A549 (cell line): ENCODE data around the gene C2orf42. TPM values are rescaled to one million over a fixed set of nuclear protein-coding genes. Genes with fewer than 3 reads are reported as not detected.

Experiments
- CBX2 ChIP-seq: fragments of 200-600 bp; sonication (generic); IDR thresholded peaks from 2 replicates; pipeline ENCODE4 v1.6.1; 2016; ENCODE audit warnings: low read depth, mild to moderate bottlenecking, borderline replicate concordance
- CEBPB ChIP-seq, 2 experiments: fragments of >200 bp in 1 of 2; sonication (Bioruptor Twin) in 1 of 2; formaldehyde crosslinking in 1 of 2; IDR thresholded peaks; 2 replicates each; pipeline ENCODE4 v1.6.1; 2012 to 2016
- CHD4 ChIP-seq: fragments of 200-600 bp; sonication (generic); IDR thresholded peaks from 2 replicates; pipeline ENCODE4 v1.6.1; 2016; ENCODE audit warnings: antibody characterized with exemption, mild to moderate bottlenecking, borderline replicate concordance
- EHF ChIP-seq: fragments of 250-450 bp; sonication (Bioruptor Pico); IDR thresholded peaks from 2 replicates; pipeline ENCODE4 v1.5.0; 2020; ENCODE audit warnings: mild to moderate bottlenecking
- EHMT2 ChIP-seq: fragments of 200-600 bp; sonication (generic); IDR thresholded peaks from 2 replicates; pipeline ENCODE4 v1.6.1; 2016; ENCODE audit warnings: antibody characterized with exemption, low read depth, mild to moderate bottlenecking, moderate library complexity
- EP300 ChIP-seq, 2 experiments: fragments of >200 bp; sonication (Bioruptor Twin); formaldehyde crosslinking; IDR thresholded peaks; 2 replicates in 1 of 2; 3 replicates in 1 of 2; pipeline ENCODE4 v1.6.1; 2016 to 2017
- FOSL2 ChIP-seq, 2 experiments: fragments of 450-650 bp in 1 of 2; fragments of >200 bp in 1 of 2; sonication (Bioruptor Twin) in 1 of 2; formaldehyde crosslinking; IDR thresholded peaks; 2 replicates each; pipeline versions ENCODE4 v1.5.0 to v1.6.1; 2016 to 2020; ENCODE audit warnings: mild to moderate bottlenecking in 1 of 2, moderate library complexity in 1 of 2
- FOXS1 ChIP-seq: fragments of 250-450 bp; sonication (Bioruptor Pico); IDR thresholded peaks from 2 replicates; pipeline ENCODE4 v1.5.0; 2020; ENCODE audit warnings: mild to moderate bottlenecking, moderate library complexity
- GATA3 ChIP-seq: IDR thresholded peaks from 2 replicates; pipeline ENCODE4 v1.6.1; 2012; ENCODE audit warnings: borderline replicate concordance
- HEYL ChIP-seq: fragments of 250-450 bp; sonication (Bioruptor Pico); IDR thresholded peaks from 2 replicates; pipeline ENCODE4 v1.8.0; 2021; ENCODE audit warnings: mild to moderate bottlenecking, moderate library complexity
- HOXB13 ChIP-seq: fragments of 250-450 bp; sonication (Bioruptor Pico); IDR thresholded peaks from 2 replicates; pipeline ENCODE4 v1.5.0; 2020; ENCODE audit warnings: low read depth, mild to moderate bottlenecking, moderate library complexity
- HOXB5 ChIP-seq: fragments of 250-450 bp; sonication (Bioruptor Pico); IDR thresholded peaks from 2 replicates; pipeline ENCODE4 v1.5.0; 2020; ENCODE audit warnings: mild to moderate bottlenecking, moderate library complexity
- JUN ChIP-seq, 2 experiments: fragments of >200 bp; sonication (Bioruptor Twin); formaldehyde crosslinking; IDR thresholded peaks; 2 replicates in 1 of 2; 3 replicates in 1 of 2; pipeline ENCODE4 v1.6.1; 2016 to 2017
- JUNB ChIP-seq: fragments of >200 bp; sonication (Bioruptor Twin); formaldehyde crosslinking; IDR thresholded peaks from 2 replicates; pipeline ENCODE4 v1.6.1; 2016
- KDM1A ChIP-seq: fragments of 200-600 bp; sonication (generic); IDR thresholded peaks from 2 replicates; pipeline ENCODE4 v1.6.1; 2016; ENCODE audit warnings: low read depth, mild to moderate bottlenecking
- KDM5A ChIP-seq: fragments of 200-600 bp; sonication (generic); IDR thresholded peaks from 2 replicates; pipeline ENCODE4 v1.6.1; 2016; ENCODE audit warnings: antibody characterized with exemption, mild to moderate bottlenecking
- MYC ChIP-seq: IDR thresholded peaks from 2 replicates; pipeline ENCODE4 v1.6.1; 2012; ENCODE audit warnings: mild to moderate bottlenecking, inconsistent platforms, low read length, improper control_type of control experiment, borderline replicate concordance
- NFE2L2 ChIP-seq: fragments of 150-350 bp; conservative IDR thresholded peaks from 2 replicates; pipeline ENCODE4 v1.6.1; 2014; ENCODE audit warnings: low read length
- NPAS2 ChIP-seq: fragments of 250-450 bp; sonication (Bioruptor Pico); IDR thresholded peaks from 2 replicates; pipeline ENCODE4 v1.8.0; 2022; ENCODE audit warnings: mild to moderate bottlenecking, moderate library complexity, borderline replicate concordance
- PHF8 ChIP-seq: fragments of 200-600 bp; sonication (generic); IDR thresholded peaks from 2 replicates; pipeline ENCODE4 v1.6.1; 2016; ENCODE audit warnings: low read depth, mild to moderate bottlenecking, antibody characterized with exemption, moderate library complexity, borderline replicate concordance
- POLR2A ChIP-seq: IDR thresholded peaks from 2 replicates; pipeline ENCODE4 v1.6.1; 2012; ENCODE audit warnings: mild to moderate bottlenecking, low read length
- POLR2AphosphoS2 ChIP-seq: conservative IDR thresholded peaks from 2 replicates; pipeline ENCODE4 v1.6.1; 2012; ENCODE audit warnings: low read length, improper control_type of control experiment, inconsistent platforms
- RNF2 ChIP-seq: fragments of 200-600 bp; sonication (generic); IDR thresholded peaks from 2 replicates; pipeline ENCODE4 v1.6.1; 2016; ENCODE audit warnings: low read depth, mild to moderate bottlenecking, antibody characterized with exemption, moderate library complexity, borderline replicate concordance
- ZNF302 ChIP-seq: fragments of 250-450 bp; sonication (Bioruptor Pico); IDR thresholded peaks from 2 replicates; pipeline ENCODE4 v1.9.0; 2021; ENCODE audit warnings: inconsistent platforms, mild to moderate bottlenecking, moderate library complexity
- ZSCAN20 ChIP-seq: fragments of 250-450 bp; sonication (Bioruptor Pico); IDR thresholded peaks from 2 replicates; pipeline ENCODE4 v1.8.0; 2022; ENCODE audit warnings: mild to moderate bottlenecking, moderate library complexity
- polyA plus RNA-seq, 4 experiments: library from polyadenylated mRNA; depleted of rRNA in 3 of 4; stranded (reverse); fragments of >200 nt; fragmentation: RNase III in 1 of 4; extraction: RNeasy Plus Mini Kit Qiagen cat#74134 plus additional on column Dnase treatment in 1 of 4; gene quantifications; 2 replicates in 3 of 4; 3 replicates in 1 of 4; pipeline ENCODE4 v1.2.3, GENCODE V29; 2011 to 2017
- TF ChIP-seq, protein P1 (sequence below): fragments of 150-350 bp; IDR thresholded peaks from 2 replicates; pipeline ENCODE4 v1.6.1; 2014; ENCODE audit warnings: low read depth, mild to moderate bottlenecking, low read length
- TF ChIP-seq, protein P2 (sequence below): fragments of 200-600 bp; sonication (generic); IDR thresholded peaks from 2 replicates; pipeline ENCODE4 v1.6.1; 2016; ENCODE audit warnings: antibody characterized with exemption, mild to moderate bottlenecking, moderate library complexity
- TF ChIP-seq, protein P3 (sequence below): IDR thresholded peaks from 2 replicates; pipeline ENCODE4 v1.6.1; 2012
- TF ChIP-seq, protein P4 (sequence below): fragments of >200 bp; sonication (Bioruptor Twin); formaldehyde crosslinking; IDR thresholded peaks from 3 replicates; pipeline ENCODE4 v1.6.1; 2016
- TF ChIP-seq, protein P5 (sequence below): IDR thresholded peaks from 2 replicates; pipeline ENCODE4 v1.6.1; 2012; ENCODE audit warnings: low read depth, borderline replicate concordance
- TF ChIP-seq, protein P6 (sequence below): fragments of 250-450 bp; sonication (Bioruptor Pico); IDR thresholded peaks from 2 replicates; pipeline ENCODE4 v1.5.0; 2021; ENCODE audit warnings: mild to moderate bottlenecking, moderate library complexity, borderline replicate concordance
- TF ChIP-seq, protein P7 (sequence below): IDR thresholded peaks from 2 replicates; pipeline ENCODE4 v1.6.1; 2012

C2orf42 gene
- polyA plus RNA-seq, 2 of the 4 experiments (the other 2 are of a cell fraction): 9.5 to 10.4 TPM

DNA sequence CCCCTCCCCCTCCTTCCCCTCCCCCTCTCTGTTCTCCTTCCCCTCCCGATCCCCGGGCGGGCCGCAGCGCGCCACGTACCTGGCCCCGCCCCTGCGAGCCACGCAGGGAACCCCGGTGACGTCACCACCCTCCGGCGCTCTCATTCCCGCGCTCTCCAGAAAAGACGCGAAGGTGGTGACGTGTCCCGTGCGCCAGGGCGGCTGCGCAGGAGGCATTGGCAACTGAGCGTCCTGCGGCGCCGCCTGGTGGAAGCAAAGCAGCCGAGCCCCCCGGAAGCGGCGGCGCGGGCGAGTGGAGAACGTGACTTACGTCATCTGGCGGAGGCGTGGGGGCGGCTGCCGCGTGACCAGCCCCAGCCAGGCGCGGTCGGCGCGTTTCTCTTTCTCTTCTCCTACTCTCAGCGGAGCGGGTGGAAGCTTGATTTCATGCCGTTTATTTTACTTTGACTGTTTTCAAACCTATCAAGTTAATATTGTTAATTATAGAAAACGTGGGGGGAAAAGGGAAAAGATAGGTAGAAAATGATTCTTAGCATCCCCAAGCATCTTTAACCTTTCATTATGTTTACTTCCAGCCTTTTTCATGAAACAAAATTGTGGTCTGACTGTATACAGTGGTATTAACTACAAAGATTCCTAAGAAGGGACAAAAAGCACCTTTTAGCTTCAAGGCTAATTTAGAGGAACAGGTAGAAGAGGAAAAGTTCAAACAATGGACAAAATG is 48.1 kb downstream of the C2orf42 start (continued):
- TF ChIP-seq, protein P1, sequence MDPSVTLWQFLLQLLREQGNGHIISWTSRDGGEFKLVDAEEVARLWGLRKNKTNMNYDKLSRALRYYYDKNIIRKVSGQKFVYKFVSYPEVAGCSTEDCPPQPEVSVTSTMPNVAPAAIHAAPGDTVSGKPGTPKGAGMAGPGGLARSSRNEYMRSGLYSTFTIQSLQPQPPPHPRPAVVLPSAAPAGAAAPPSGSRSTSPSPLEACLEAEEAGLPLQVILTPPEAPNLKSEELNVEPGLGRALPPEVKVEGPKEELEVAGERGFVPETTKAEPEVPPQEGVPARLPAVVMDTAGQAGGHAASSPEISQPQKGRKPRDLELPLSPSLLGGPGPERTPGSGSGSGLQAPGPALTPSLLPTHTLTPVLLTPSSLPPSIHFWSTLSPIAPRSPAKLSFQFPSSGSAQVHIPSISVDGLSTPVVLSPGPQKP: 0 out of 2 replicates have a peak, but pooled peaks have one; percentile 33
- TF ChIP-seq HOXB13 (CRISPR knock-in tag) (no peak), KDM5A (no peak), ZSCAN20 (CRISPR knock-in tag) (no peak), RNF2 (no peak), GATA3 (peak; percentile 71; the same call in 1 of the 2 replicates), NPAS2 (peak; percentile 99), POLR2AphosphoS2 (no peak), HEYL (no peak), NFE2L2 (no peak), CBX2 (no peak), JUN (IDR thresholded peaks at IDR 0.05) (peak; percentile 69 to 88), POLR2A (peak; percentile 79), CHD4 (no peak), EHMT2 (no peak), PHF8 (no peak), HOXB5 (CRISPR knock-in tag) (peak; percentile 45; the same call in 1 of the 2 replicates), FOSL2 (IDR thresholded peaks at IDR 0.05) (0 out of 2 replicates have a peak, but pooled peaks have one; percentile 30), FOSL2 (CRISPR knock-in tag; IDR thresholded peaks at IDR 0.05) (peak; percentile 98), FOXS1 (CRISPR knock-in tag) (no peak), KDM1A (no peak), EP300 (IDR thresholded peaks at IDR 0.05) (peak; percentile 25 to 43; a peak in 1 of 5 replicates), JUNB (peak; percentile 10; the same call in 1 of the 2 replicates), CEBPB (IDR thresholded peaks at IDR 0.05) (peak in 1 of 2 experiments; percentile 78; a peak in 3 of 4 replicates), EHF (CRISPR knock-in tag) (0 out of 2 replicates have a peak, but pooled peaks have one; percentile 31), ZNF302 (CRISPR knock-in tag) (no peak), MYC (peak; percentile 80)
- TF ChIP-seq, protein P2, sequence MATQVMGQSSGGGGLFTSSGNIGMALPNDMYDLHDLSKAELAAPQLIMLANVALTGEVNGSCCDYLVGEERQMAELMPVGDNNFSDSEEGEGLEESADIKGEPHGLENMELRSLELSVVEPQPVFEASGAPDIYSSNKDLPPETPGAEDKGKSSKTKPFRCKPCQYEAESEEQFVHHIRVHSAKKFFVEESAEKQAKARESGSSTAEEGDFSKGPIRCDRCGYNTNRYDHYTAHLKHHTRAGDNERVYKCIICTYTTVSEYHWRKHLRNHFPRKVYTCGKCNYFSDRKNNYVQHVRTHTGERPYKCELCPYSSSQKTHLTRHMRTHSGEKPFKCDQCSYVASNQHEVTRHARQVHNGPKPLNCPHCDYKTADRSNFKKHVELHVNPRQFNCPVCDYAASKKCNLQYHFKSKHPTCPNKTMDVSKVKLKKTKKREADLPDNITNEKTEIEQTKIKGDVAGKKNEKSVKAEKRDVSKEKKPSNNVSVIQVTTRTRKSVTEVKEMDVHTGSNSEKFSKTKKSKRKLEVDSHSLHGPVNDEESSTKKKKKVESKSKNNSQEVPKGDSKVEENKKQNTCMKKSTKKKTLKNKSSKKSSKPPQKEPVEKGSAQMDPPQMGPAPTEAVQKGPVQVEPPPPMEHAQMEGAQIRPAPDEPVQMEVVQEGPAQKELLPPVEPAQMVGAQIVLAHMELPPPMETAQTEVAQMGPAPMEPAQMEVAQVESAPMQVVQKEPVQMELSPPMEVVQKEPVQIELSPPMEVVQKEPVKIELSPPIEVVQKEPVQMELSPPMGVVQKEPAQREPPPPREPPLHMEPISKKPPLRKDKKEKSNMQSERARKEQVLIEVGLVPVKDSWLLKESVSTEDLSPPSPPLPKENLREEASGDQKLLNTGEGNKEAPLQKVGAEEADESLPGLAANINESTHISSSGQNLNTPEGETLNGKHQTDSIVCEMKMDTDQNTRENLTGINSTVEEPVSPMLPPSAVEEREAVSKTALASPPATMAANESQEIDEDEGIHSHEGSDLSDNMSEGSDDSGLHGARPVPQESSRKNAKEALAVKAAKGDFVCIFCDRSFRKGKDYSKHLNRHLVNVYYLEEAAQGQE: peak; percentile 49; the same call in 1 of the 2 replicates
- TF ChIP-seq, protein P3, sequence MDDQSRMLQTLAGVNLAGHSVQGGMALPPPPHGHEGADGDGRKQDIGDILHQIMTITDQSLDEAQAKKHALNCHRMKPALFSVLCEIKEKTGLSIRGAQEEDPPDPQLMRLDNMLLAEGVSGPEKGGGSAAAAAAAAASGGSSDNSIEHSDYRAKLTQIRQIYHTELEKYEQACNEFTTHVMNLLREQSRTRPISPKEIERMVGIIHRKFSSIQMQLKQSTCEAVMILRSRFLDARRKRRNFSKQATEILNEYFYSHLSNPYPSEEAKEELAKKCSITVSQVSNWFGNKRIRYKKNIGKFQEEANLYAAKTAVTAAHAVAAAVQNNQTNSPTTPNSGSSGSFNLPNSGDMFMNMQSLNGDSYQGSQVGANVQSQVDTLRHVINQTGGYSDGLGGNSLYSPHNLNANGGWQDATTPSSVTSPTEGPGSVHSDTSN: no peak; the same call in 1 of the 2 replicates
- TF ChIP-seq, protein P4, sequence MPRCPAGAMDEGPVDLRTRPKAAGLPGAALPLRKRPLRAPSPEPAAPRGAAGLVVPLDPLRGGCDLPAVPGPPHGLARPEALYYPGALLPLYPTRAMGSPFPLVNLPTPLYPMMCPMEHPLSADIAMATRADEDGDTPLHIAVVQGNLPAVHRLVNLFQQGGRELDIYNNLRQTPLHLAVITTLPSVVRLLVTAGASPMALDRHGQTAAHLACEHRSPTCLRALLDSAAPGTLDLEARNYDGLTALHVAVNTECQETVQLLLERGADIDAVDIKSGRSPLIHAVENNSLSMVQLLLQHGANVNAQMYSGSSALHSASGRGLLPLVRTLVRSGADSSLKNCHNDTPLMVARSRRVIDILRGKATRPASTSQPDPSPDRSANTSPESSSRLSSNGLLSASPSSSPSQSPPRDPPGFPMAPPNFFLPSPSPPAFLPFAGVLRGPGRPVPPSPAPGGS: peak; percentile 35; the same call in 2 of the 3 replicates
- TF ChIP-seq, protein P5, sequence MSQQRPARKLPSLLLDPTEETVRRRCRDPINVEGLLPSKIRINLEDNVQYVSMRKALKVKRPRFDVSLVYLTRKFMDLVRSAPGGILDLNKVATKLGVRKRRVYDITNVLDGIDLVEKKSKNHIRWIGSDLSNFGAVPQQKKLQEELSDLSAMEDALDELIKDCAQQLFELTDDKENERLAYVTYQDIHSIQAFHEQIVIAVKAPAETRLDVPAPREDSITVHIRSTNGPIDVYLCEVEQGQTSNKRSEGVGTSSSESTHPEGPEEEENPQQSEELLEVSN: peak; percentile 97
- TF ChIP-seq, protein P6, sequence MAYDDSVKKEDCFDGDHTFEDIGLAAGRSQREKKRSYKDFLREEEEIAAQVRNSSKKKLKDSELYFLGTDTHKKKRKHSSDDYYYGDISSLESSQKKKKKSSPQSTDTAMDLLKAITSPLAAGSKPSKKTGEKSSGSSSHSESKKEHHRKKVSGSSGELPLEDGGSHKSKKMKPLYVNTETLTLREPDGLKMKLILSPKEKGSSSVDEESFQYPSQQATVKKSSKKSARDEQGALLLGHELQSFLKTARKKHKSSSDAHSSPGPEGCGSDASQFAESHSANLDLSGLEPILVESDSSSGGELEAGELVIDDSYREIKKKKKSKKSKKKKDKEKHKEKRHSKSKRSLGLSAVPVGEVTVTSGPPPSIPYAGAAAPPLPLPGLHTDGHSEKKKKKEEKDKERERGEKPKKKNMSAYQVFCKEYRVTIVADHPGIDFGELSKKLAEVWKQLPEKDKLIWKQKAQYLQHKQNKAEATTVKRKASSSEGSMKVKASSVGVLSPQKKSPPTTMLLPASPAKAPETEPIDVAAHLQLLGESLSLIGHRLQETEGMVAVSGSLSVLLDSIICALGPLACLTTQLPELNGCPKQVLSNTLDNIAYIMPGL (CRISPR knock-in tag): no peak
- TF ChIP-seq, protein P7, sequence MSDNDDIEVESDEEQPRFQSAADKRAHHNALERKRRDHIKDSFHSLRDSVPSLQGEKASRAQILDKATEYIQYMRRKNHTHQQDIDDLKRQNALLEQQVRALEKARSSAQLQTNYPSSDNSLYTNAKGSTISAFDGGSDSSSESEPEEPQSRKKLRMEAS: peak; percentile 98
